ENCODE measurements around the gene PDS5B. TPM values are rescaled to one million over a fixed set of nuclear protein-coding genes. Genes with fewer than 3 reads are reported as not detected.

Gene PDS5B
- total RNA-seq, 1 experiment from 2014 or later: 95.5 TPM

DNA sequence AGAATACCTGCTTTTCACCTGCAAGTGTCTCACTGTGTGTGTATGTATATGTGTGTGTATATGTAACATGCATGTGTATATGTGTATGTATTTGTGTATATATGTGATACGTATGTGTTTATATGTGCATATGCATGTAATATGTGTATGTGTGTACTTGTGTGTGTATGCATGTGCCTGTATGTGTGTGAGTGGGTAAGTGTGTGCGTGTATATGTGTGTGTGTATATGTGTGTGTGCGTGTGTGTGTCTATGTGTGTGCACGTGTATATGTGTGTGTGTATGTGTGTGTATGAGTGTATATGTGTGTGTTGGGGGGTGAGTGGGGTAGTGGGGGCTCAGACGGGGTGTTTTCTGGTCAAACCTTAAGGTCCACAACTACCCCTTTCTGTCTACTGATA lies 237.3 kb downstream of the PDS5B start:
- CTCF ChIA-PET: no interaction called here
- Histone ChIP-seq H3K27me3 (replicated peaks; ENCODE audit: insufficient read depth, low read depth, low read length, poor library complexity) (no peaks in the 10 kb centered on the region), H3K36me3 (ENCODE audit: insufficient read depth, low read length, poor library complexity, severe bottlenecking) (no peaks in the 10 kb centered on the region), H3K9me3 (ENCODE audit: low read depth, low read length, poor library complexity, severe bottlenecking) (no peaks in the 10 kb centered on the region), H3K4me3 (ENCODE audit: low read depth, low read length, poor library complexity, severe bottlenecking) (no peak overlapping the region), H3K4me1 (ENCODE audit: insufficient read depth, low read length, poor library complexity, severe bottlenecking) (peaks cover 4% of the 10 kb centered on the region), H3K27ac (ENCODE audit: low read depth, low read length, poor library complexity, severe bottlenecking) (no peak overlapping the region)
- TF ChIP-seq EZH2 (IDR thresholded peaks at IDR 0.05; ENCODE audit: borderline replicate concordance, low read depth, low read length, poor library complexity, severe bottlenecking): no peak
- TF ChIP-seq, protein P1, sequence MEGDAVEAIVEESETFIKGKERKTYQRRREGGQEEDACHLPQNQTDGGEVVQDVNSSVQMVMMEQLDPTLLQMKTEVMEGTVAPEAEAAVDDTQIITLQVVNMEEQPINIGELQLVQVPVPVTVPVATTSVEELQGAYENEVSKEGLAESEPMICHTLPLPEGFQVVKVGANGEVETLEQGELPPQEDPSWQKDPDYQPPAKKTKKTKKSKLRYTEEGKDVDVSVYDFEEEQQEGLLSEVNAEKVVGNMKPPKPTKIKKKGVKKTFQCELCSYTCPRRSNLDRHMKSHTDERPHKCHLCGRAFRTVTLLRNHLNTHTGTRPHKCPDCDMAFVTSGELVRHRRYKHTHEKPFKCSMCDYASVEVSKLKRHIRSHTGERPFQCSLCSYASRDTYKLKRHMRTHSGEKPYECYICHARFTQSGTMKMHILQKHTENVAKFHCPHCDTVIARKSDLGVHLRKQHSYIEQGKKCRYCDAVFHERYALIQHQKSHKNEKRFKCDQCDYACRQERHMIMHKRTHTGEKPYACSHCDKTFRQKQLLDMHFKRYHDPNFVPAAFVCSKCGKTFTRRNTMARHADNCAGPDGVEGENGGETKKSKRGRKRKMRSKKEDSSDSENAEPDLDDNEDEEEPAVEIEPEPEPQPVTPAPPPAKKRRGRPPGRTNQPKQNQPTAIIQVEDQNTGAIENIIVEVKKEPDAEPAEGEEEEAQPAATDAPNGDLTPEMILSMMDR (conservative IDR thresholded peaks at IDR 0.05; ENCODE audit: low read depth, low read length): no peak
- BruUV-seq (replicated peaks): no TSS peak
- intact Hi-C loops (cut with micrococcal nuclease; ENCODE audit: unreplicated experiment): no loop called here
- no peak for DNase-seq (ENCODE audit: low spot score)
- POLR2A ChIA-PET (ENCODE audit: low non-redundant PET): no interaction called here

DNA sequence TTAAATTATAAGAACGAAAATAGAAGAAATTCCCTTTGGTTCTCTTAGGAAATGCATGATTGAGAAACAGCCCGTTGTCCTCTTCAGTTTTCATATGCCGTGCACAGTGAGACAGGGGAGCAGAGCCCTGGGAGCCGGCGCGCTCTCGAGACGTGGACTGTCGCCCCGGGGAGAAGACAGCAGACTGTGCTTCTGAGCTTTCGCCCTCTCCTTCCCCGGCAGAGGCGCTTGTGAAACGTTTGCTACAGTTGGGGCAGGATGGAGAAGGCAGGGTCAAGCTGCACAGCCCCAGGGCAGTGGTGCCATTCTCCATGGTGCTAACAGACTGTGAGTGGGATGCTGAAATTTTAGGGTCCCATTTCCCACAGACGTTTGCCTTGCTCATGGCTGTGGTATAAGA lies 237.8 kb downstream of the PDS5B start:
- TF ChIP-seq, protein P1 (conservative IDR thresholded peaks at IDR 0.05; ENCODE audit: low read depth, low read length): no peak
- TF ChIP-seq EZH2 (IDR thresholded peaks at IDR 0.05; ENCODE audit: borderline replicate concordance, low read depth, low read length, poor library complexity, severe bottlenecking): no peak
- Histone ChIP-seq H3K9me3 (ENCODE audit: low read depth, low read length, poor library complexity, severe bottlenecking) (no peaks in the 10 kb centered on the region), H3K4me1 (ENCODE audit: insufficient read depth, low read length, poor library complexity, severe bottlenecking) (peaks cover 4% of the 10 kb centered on the region), H3K27me3 (replicated peaks; ENCODE audit: insufficient read depth, low read depth, low read length, poor library complexity) (no peaks in the 10 kb centered on the region), H3K36me3 (ENCODE audit: insufficient read depth, low read length, poor library complexity, severe bottlenecking) (no peaks in the 10 kb centered on the region), H3K4me3 (ENCODE audit: low read depth, low read length, poor library complexity, severe bottlenecking) (no peak overlapping the region), H3K27ac (ENCODE audit: low read depth, low read length, poor library complexity, severe bottlenecking) (no peak overlapping the region)
- no peak for DNase-seq (ENCODE audit: low spot score)
- ChIA-PET CTCF (no interaction called here), POLR2A (ENCODE audit: low non-redundant PET) (no interaction called here)
- intact Hi-C loops (cut with micrococcal nuclease; ENCODE audit: unreplicated experiment): no loop called here
- BruUV-seq (replicated peaks): no TSS peak

DNA sequence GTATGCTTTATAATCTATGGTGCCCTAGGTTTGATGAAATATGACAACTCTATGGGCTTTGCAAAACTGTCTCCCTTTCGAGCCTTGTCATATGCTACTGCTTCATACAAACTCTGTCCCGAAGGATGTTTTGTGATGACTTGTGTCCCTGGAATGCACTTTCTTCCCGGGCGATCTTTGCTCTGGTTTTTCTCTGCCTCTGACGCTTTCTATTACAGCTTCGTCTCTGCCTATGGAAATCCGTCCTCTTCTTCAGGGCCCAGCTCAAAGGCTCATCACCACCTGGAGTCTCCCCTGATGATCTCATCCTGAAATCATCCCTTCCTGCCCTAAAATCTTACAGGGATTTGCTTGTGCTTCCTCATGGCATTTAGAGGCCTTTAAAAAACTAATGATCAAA lies 238.4 kb downstream of the PDS5B start:
- peak; percentile 40 for DNase-seq (ENCODE audit: low spot score)
- Histone ChIP-seq H3K9me3 (ENCODE audit: low read depth, low read length, poor library complexity, severe bottlenecking) (no peaks in the 10 kb centered on the region), H3K27ac (ENCODE audit: low read depth, low read length, poor library complexity, severe bottlenecking) (no peak overlapping the region), H3K27me3 (replicated peaks; ENCODE audit: insufficient read depth, low read depth, low read length, poor library complexity) (no peaks in the 10 kb centered on the region), H3K4me3 (ENCODE audit: low read depth, low read length, poor library complexity, severe bottlenecking) (no peak overlapping the region), H3K36me3 (ENCODE audit: insufficient read depth, low read length, poor library complexity, severe bottlenecking) (no peaks in the 10 kb centered on the region), H3K4me1 (ENCODE audit: insufficient read depth, low read length, poor library complexity, severe bottlenecking) (peaks cover 4% of the 10 kb centered on the region)
- BruUV-seq (replicated peaks): no TSS peak
- intact Hi-C loops (cut with micrococcal nuclease; ENCODE audit: unreplicated experiment): no loop called here
- CTCF ChIA-PET: no interaction called here
- POLR2A ChIA-PET (ENCODE audit: low non-redundant PET): no interaction called here
- no peak for TF ChIP-seq EZH2 (IDR thresholded peaks at IDR 0.05; ENCODE audit: borderline replicate concordance, low read depth, low read length, poor library complexity, severe bottlenecking)
- TF ChIP-seq, protein P1 (conservative IDR thresholded peaks at IDR 0.05; ENCODE audit: low read depth, low read length): no peak
